ENCODE measurements around the gene HTR2B.

The HTR2B gene

GRCh38 chr2:231132129-231132528 is 7.3 kb upstream of the HTR2B start:
- Histone ChIP-seq H3K27me3 (replicated peaks; ENCODE audit: control insufficient read depth, insufficient read depth, low read length) (no peaks in the 10 kb centered on the region), H3K4me3 (ENCODE audit: low read length) (no peak overlapping the region), H3K9me3 (ENCODE audit: control insufficient read depth, low read length) (no peaks in the 10 kb centered on the region), H3K9ac (ENCODE audit: low read length) (no peak overlapping the region), H3K4me1 (ENCODE audit: control insufficient read depth, insufficient read depth, low read length) (peaks cover 57% of the 10 kb centered on the region), H3K36me3 (ENCODE audit: control insufficient read depth, insufficient read depth, low read length, severe bottlenecking) (no peaks in the 10 kb centered on the region)
- peak; percentile 64 for DNase-seq (ENCODE audit: low read depth)

- no peak for DNase-seq (ENCODE audit: low read depth)
- no peak overlapping the region for H3K9ac ChIP-seq (ENCODE audit: low read length)
- H3K9me3 ChIP-seq (ENCODE audit: control insufficient read depth, low read length), result no peaks in the 10 kb centered on the region
- no peaks in the 10 kb centered on the region for H3K27me3 ChIP-seq (replicated peaks; ENCODE audit: control insufficient read depth, insufficient read depth, low read length)
- H3K4me1 ChIP-seq (ENCODE audit: control insufficient read depth, insufficient read depth, low read length), result peaks cover 54% of the 10 kb centered on the region
- no peaks in the 10 kb centered on the region for H3K36me3 ChIP-seq (ENCODE audit: control insufficient read depth, insufficient read depth, low read length, severe bottlenecking)
- H3K4me3 ChIP-seq (ENCODE audit: low read length), result no peak overlapping the region
These were observed 5.7 kb upstream of the HTR2B start for GRCh38 chr2:231130336-231131056.

- Histone ChIP-seq H3K9me3 (ENCODE audit: control insufficient read depth, low read length) (no peaks in the 10 kb centered on the region), H3K36me3 (ENCODE audit: control insufficient read depth, insufficient read depth, low read length, severe bottlenecking) (no peaks in the 10 kb centered on the region), H3K4me1 (ENCODE audit: control insufficient read depth, insufficient read depth, low read length) (peaks cover 51% of the 10 kb centered on the region), H3K9ac (ENCODE audit: low read length) (no peak overlapping the region), H3K27me3 (replicated peaks; ENCODE audit: control insufficient read depth, insufficient read depth, low read length) (no peaks in the 10 kb centered on the region), H3K4me3 (ENCODE audit: low read length) (no peak overlapping the region)
- peak; percentile 57 for DNase-seq (ENCODE audit: low read depth)
These were observed 4.4 kb upstream of the HTR2B start for GRCh38 chr2:231129216-231129615.

GRCh38 chr2:231128541-231128940 is 3.7 kb upstream of the HTR2B start:
- no peak for DNase-seq (ENCODE audit: low read depth)
- Histone ChIP-seq H3K27me3 (replicated peaks; ENCODE audit: control insufficient read depth, insufficient read depth, low read length) (no peaks in the 10 kb centered on the region), H3K36me3 (ENCODE audit: control insufficient read depth, insufficient read depth, low read length, severe bottlenecking) (no peaks in the 10 kb centered on the region), H3K9ac (ENCODE audit: low read length) (no peak overlapping the region), H3K9me3 (ENCODE audit: control insufficient read depth, low read length) (no peaks in the 10 kb centered on the region), H3K4me3 (ENCODE audit: low read length) (no peak overlapping the region), H3K4me1 (ENCODE audit: control insufficient read depth, insufficient read depth, low read length) (peaks cover 51% of the 10 kb centered on the region)

GRCh38 chr2:231127936-231128335 is 3.1 kb upstream of the HTR2B start:
- Histone ChIP-seq H3K27me3 (replicated peaks; ENCODE audit: control insufficient read depth, insufficient read depth, low read length) (no peaks in the 10 kb centered on the region), H3K4me3 (ENCODE audit: low read length) (no peak overlapping the region), H3K4me1 (ENCODE audit: control insufficient read depth, insufficient read depth, low read length) (peaks cover 53% of the 10 kb centered on the region), H3K9me3 (ENCODE audit: control insufficient read depth, low read length) (no peaks in the 10 kb centered on the region), H3K36me3 (ENCODE audit: control insufficient read depth, insufficient read depth, low read length, severe bottlenecking) (no peaks in the 10 kb centered on the region), H3K9ac (ENCODE audit: low read length) (no peak overlapping the region)
- DNase-seq (ENCODE audit: low read depth), result no peak

GRCh38 chr2:231127480-231127879 is 2.6 kb upstream of the HTR2B start:
- peaks cover 52% of the 10 kb centered on the region for H3K4me1 ChIP-seq (ENCODE audit: control insufficient read depth, insufficient read depth, low read length)
- no peak overlapping the region for H3K4me3 ChIP-seq (ENCODE audit: low read length)

GRCh38 chr2:231126123-231126522 is 1.3 kb upstream of the HTR2B start:
- peaks cover 44% of the 10 kb centered on the region for H3K4me1 ChIP-seq (ENCODE audit: control insufficient read depth, insufficient read depth, low read length)
- no peak for DNase-seq (ENCODE audit: low read depth)
- H3K4me3 ChIP-seq (ENCODE audit: low read length), result no peak overlapping the region
- no peaks in the 10 kb centered on the region for H3K27me3 ChIP-seq (replicated peaks; ENCODE audit: control insufficient read depth, insufficient read depth, low read length)
- no peaks in the 10 kb centered on the region for H3K36me3 ChIP-seq (ENCODE audit: control insufficient read depth, insufficient read depth, low read length, severe bottlenecking)
- no peak overlapping the region for H3K9ac ChIP-seq (ENCODE audit: low read length)
- no peaks in the 10 kb centered on the region for H3K9me3 ChIP-seq (ENCODE audit: control insufficient read depth, low read length)

More at GRCh38 chr2:231127480-231127879, 2.6 kb upstream of the HTR2B start:
- H3K36me3 ChIP-seq (ENCODE audit: control insufficient read depth, insufficient read depth, low read length, severe bottlenecking), result no peaks in the 10 kb centered on the region
- H3K9me3 ChIP-seq (ENCODE audit: control insufficient read depth, low read length), result no peaks in the 10 kb centered on the region
- no peak overlapping the region for H3K9ac ChIP-seq (ENCODE audit: low read length)
- no peak for DNase-seq (ENCODE audit: low read depth)
- H3K27me3 ChIP-seq (replicated peaks; ENCODE audit: control insufficient read depth, insufficient read depth, low read length), result no peaks in the 10 kb centered on the region

GRCh38 chr2:231123362-231123898 is 1.4 kb downstream of the HTR2B start:
- H3K27me3 ChIP-seq (replicated peaks; ENCODE audit: control insufficient read depth, insufficient read depth, low read length), result no peaks in the 10 kb centered on the region
- peaks cover 7% of the 10 kb centered on the region for H3K36me3 ChIP-seq (ENCODE audit: control insufficient read depth, insufficient read depth, low read length, severe bottlenecking)
- H3K4me3 ChIP-seq (ENCODE audit: low read length), result peak overlapping the region; percentile 69
- peaks cover 29% of the 10 kb centered on the region for H3K4me1 ChIP-seq (ENCODE audit: control insufficient read depth, insufficient read depth, low read length)
- H3K9me3 ChIP-seq (ENCODE audit: control insufficient read depth, low read length), result no peaks in the 10 kb centered on the region
- no peak for DNase-seq (ENCODE audit: low read depth)
- H3K9ac ChIP-seq (ENCODE audit: low read length), result peak overlapping the region; percentile 25

GRCh38 chr2:231118614-231118942 is 6.3 kb downstream of the HTR2B start:
- H3K27me3 ChIP-seq (replicated peaks; ENCODE audit: control insufficient read depth, insufficient read depth, low read length), result no peaks in the 10 kb centered on the region
- no peak for DNase-seq (ENCODE audit: low read depth)
- H3K9me3 ChIP-seq (ENCODE audit: control insufficient read depth, low read length), result no peaks in the 10 kb centered on the region
- peaks cover 11% of the 10 kb centered on the region for H3K36me3 ChIP-seq (ENCODE audit: control insufficient read depth, insufficient read depth, low read length, severe bottlenecking)
- H3K4me1 ChIP-seq (ENCODE audit: control insufficient read depth, insufficient read depth, low read length), result peaks cover 34% of the 10 kb centered on the region
- H3K4me3 ChIP-seq (ENCODE audit: low read length), result no peak overlapping the region
- H3K9ac ChIP-seq (ENCODE audit: low read length), result no peak overlapping the region

GRCh38 chr2:231117922-231118613 is 6.8 kb downstream of the HTR2B start:
- no peak overlapping the region for H3K9ac ChIP-seq (ENCODE audit: low read length)
- no peaks in the 10 kb centered on the region for H3K9me3 ChIP-seq (ENCODE audit: control insufficient read depth, low read length)
- peaks cover 16% of the 10 kb centered on the region for H3K36me3 ChIP-seq (ENCODE audit: control insufficient read depth, insufficient read depth, low read length, severe bottlenecking)
- DNase-seq (ENCODE audit: low read depth), result no peak
- no peaks in the 10 kb centered on the region for H3K27me3 ChIP-seq (replicated peaks; ENCODE audit: control insufficient read depth, insufficient read depth, low read length)
- H3K4me1 ChIP-seq (ENCODE audit: control insufficient read depth, insufficient read depth, low read length), result peaks cover 29% of the 10 kb centered on the region
- H3K4me3 ChIP-seq (ENCODE audit: low read length), result no peak overlapping the region

- peaks cover 19% of the 10 kb centered on the region for H3K36me3 ChIP-seq (ENCODE audit: control insufficient read depth, insufficient read depth, low read length, severe bottlenecking)
- H3K4me1 ChIP-seq (ENCODE audit: control insufficient read depth, insufficient read depth, low read length), result peaks cover 27% of the 10 kb centered on the region
- DNase-seq (ENCODE audit: low read depth), result no peak
- no peaks in the 10 kb centered on the region for H3K9me3 ChIP-seq (ENCODE audit: control insufficient read depth, low read length)
- no peaks in the 10 kb centered on the region for H3K27me3 ChIP-seq (replicated peaks; ENCODE audit: control insufficient read depth, insufficient read depth, low read length)
- peak overlapping the region; percentile 9 for H3K9ac ChIP-seq (ENCODE audit: low read length)
- no peak overlapping the region for H3K4me3 ChIP-seq (ENCODE audit: low read length)
These were observed 7.7 kb downstream of the HTR2B start for GRCh38 chr2:231117148-231117547.

Measured in adipocyte (in vitro differentiated cells).